HL-60/S4 treated with phorbol 12-myristate 13-acetate at 8.2 ng/mL for 4 days and 3 days (cell line): Measurements from ENCODE around the gene LAMB2.

Experiments used
- in situ Hi-C: fragments of 300-500 bp; cut with MboI; formaldehyde crosslinking; loops from 2 replicates; pipeline ENCODE4 v1.15.0; 2022; ENCODE audit warnings: low sequenced_read_pairs

Gene LAMB2

GRCh38 chr3:49076646-49077045 lies 56.2 kb downstream of the LAMB2 start:
- in situ Hi-C loops, result no loop called here

GRCh38 chr3:49076116-49076515 lies 56.7 kb downstream of the LAMB2 start:
- in situ Hi-C loops, result no loop called here
